ENCODE measurements around the gene EXOC3L2.

The EXOC3L2 gene

GRCh38 chr19:45163156-45163555 is 82.1 kb downstream of the EXOC3L2 start:
- no peak for DNase-seq (ENCODE audit: low read depth in 2 of 2, low spot score in 1 of 2)

- DNase-seq (ENCODE audit: low read depth in 2 of 2, low spot score in 1 of 2): no peak
These were observed 82.5 kb downstream of the EXOC3L2 start for GRCh38 chr19:45162608-45163143.
